SHP77 (cell line): ENCODE measurements around the gene SLC25A33.

Source experiments
- DNase-seq, 2 experiments: peaks; one replicate each; lab custom pipeline; 2025; lab: John Stamatoyannopoulos, UW

SLC25A33 gene

DNA sequence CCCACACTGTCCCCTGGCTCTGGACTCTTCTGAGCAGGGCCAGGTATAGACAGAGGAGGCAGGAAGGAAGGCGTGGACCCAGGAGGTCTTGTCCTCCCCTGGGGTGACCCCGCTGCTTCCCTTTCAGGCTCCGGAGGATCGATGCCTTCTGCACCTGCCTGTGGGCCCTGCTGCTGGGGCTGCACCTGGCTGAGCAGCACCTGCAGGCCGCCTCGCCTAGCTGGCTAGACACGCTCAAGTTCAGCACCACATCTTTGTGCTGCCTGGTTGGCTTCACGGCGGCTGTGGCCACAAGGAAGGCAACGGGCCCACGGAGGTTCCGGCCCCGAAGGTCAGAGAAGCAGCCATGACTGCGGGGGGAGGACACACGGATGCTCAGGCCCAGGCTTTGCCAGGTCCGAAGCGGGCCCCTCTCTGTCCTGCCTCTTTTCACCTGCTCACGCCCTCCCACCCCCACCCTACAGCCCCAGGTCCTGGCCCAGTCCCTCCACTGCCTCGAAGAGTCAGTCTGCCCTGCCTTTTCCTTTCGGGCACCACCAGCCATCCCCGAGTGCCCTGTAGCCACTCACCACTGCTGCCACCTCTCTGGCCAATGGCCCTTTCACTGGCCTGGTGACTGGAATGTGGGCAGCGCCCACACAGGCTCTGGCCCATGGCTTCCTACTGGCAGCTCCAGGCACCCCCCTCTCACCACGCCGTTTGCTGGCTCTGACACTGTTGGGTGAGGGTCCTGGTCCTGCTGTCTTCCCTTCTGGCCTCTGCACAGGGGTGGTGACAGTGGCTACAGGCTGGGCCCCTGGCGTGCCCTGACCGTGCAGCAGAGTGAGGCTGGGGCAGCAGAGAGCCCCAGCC, 62.9 kb downstream of the SLC25A33 start:
- no peak for DNase-seq

GRCh38 chr1:9602794-9603167, 63.5 kb downstream of the SLC25A33 start:
- DNase-seq, result no peak

DNA sequence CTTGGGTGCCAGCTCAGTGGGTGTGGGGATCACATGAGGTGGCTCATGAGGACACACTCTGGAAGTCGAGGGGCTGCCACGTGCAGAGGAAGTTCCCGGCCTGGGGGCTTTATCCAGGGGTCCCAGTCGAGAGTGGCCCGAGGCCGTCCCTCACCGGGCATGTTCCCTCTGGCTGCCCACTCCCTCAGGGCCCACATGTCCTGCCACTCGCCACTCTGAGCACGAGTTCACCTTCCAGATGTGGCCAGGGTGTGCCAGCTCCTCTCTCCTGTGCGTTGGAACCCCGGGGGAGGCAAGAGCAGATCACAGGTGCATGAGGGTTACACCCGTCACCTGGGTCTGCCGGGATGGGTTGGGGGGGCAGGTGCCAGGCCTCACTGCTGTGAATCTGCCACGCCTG, 64.0 kb downstream of the SLC25A33 start:
- DNase-seq, result no peak

DNA sequence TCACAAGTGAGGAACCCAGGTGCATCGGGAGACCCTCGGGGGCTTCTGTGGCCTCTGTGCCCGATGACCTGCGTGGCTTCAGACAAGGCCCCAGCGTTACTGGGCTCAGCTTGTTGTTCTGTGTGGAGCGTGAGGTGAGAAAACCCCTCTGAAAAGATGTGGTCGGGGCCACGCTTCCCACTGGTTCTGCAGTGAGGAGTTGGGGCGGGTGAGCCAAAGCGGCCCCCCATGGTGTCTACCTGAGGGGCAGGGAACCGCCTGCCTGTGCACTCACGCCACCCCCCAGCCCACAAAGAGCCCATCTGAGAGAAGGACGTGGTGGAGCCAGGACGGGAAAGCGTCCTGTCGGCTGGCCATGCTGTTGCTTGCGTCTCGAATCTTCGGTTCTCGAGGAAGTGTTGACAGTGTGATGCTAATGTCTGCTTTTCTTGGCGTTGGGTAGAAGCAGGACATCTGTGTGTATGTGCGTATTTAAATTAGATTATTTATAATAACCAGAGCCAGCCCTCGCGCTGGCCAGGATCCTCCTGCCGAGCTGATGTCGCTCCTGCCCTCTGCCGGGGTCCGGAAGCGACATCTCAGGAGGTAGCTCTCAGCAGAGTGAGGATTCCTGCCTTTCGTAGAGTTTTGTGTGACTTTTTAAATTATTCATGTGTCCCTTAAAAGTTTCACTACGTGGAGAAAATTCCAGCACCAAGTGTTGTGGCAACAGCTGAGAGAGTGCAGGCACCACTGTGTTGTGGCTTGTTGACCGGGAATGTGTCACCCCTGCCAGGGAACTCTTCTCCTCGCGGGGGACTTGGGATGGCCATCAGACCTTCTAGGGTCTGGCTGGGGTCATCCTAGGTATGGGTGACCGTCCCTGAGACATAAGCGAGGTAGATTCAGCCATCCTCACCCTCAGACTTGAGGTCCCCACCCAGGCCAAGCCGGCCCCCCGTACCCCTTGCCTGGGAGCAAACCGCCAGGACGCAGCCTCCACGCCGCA, 64.8 kb downstream of the SLC25A33 start:
- no peak for DNase-seq

DNA sequence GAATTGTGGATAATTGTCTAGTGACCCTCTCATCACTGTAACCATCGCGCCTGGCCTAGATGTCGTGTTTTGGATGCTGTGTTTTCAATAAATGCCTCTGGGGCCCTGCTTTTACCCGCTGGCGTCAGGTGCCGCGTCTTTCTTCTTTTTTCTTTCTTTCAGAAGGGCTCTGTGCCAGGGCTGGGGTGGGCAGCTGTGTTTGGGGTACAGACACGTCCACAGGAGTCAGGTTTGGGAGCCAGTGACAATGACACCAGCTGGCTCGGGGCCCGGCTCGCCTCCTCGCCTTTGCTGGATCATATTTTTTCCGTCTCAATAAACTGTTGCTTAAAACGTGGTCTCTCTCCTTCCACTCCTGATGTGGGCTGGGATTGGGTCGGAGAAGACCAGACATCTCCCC, 65.6 kb downstream of the SLC25A33 start:
- no peak for DNase-seq

- DNase-seq, result no peak
Observed at GRCh38 chr1:9605946-9606455, 66.7 kb downstream of the SLC25A33 start.

DNA sequence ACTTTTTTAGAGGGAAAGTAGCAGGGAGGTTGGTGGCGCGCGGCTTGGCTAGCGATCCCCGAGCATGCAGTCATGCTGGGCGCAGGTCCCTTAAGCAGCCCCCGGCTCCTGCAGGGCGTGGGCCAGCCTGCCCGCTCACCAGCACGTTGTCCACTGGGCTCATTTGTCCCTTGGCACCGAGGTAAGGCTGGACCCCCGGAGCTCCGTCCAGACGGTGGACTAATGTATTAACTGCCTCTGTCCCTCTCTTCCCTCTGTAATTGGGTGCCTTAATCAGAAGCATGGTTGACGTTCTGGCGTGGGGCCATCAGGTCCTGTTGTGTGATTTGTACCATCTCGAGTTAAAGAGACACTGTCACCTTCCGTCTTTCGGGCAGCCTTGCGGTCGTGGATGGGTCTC, 67.2 kb downstream of the SLC25A33 start:
- DNase-seq, result no peak

GRCh38 chr1:9606948-9607347, 67.7 kb downstream of the SLC25A33 start:
- DNase-seq, result no peak

GRCh38 chr1:9607352-9607751, 68.1 kb downstream of the SLC25A33 start:
- no peak for DNase-seq

- DNase-seq, result no peak
Observed at GRCh38 chr1:9609998-9610397, 70.7 kb downstream of the SLC25A33 start.

DNA sequence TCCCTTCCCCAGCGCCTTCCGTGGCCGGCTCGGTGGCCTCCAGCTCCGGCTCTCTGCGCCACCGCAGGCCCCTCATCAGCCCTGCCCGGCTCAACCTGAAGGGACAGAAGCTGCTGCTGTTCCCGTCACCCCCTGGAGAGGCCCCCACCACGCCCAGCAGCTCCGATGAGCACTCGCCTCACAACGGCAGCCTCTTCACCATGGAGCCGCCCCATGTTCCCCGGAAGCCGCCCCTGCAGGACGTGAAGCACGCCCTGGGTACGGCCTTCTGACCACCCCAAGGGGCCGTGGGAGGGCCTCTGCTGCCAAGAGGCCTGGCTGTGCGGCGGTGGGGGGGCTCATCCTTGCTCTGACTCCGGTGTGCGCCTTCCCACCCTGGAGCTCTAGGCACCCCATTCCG, 71.3 kb downstream of the SLC25A33 start:
- DNase-seq, result no peak

DNA sequence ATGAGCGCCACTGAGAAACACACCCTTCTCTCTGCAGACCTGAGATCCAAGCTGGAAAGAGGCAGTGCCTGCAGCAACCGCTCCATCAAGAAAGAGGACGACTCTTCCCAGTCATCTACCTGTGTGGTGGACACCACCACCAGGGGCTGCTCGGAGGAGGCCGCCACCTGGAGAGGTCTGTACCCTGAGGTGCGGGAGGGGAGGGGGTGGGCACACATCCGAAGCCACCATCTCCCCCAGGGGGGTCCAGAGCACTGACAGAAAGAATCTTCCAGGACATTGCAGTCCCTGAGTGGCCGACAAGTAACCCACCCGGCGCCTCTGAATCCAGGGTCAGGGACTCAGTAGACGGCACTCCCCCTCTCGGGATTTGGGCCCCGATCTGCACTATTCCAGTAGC, 72.5 kb downstream of the SLC25A33 start:
- DNase-seq, result no peak

GRCh38 chr1:9612162-9612845, 73.0 kb downstream of the SLC25A33 start:
- no peak for DNase-seq

GRCh38 chr1:9612871-9613624, 73.8 kb downstream of the SLC25A33 start:
- no peak for DNase-seq

GRCh38 chr1:9613625-9614299, 74.5 kb downstream of the SLC25A33 start:
- DNase-seq, result no peak

- DNase-seq, result peak in 1 of 2 experiments; percentile 22
Observed at GRCh38 chr1:9615316-9616063, 76.2 kb downstream of the SLC25A33 start.

DNA sequence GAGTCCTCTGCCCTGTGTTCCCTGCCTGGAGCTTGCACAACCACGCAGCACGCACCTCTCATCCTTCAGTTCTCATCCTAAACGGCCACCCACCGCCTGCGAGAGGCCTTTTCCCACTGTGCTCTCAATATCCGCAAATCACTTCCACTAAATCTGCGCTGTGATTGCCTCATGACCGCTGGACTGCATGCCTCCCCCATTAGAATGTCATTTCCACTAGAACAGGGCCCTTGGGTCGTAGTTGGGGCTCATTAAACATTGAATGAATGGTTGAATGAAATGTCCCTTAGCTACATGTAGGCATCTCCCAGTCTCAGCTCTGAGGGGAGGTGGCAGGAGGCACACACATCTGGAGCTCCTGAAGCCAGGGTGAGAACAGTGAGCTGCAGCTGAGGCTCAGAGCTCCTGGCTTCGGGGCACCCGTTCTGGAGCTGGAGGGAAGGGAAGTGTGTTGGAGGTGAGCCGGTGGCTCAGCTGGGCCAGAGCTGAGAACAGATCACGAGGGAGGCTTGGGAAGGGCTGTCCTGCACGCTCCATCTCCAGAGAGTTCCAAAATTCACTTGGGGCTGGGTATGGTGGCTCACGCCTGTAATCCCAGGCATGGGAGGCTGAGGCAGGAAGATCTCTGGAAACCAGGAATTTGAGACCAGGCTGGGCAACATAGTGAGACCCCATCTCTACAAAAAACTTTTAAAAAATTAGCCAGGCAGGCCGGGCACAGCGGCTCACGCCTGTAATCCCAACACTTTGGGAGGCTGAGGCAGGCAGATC, 79.8 kb downstream of the SLC25A33 start:
- no peak for DNase-seq

GRCh38 chr1:9621032-9621431, 81.8 kb downstream of the SLC25A33 start:
- no peak for DNase-seq

GRCh38 chr1:9624081-9624480, 84.8 kb downstream of the SLC25A33 start:
- no peak for DNase-seq
